ENCODE data around the gene TPST1.

The TPST1 gene

GRCh38 chr7:66403564-66403963 is 198.4 kb downstream of the TPST1 start:
- DNase-seq (ENCODE audit: low spot score), result no peak
- no peak for TF ChIP-seq CTCF (IDR thresholded peaks at IDR 0.05; ENCODE audit: extremely low read depth, insufficient read depth, missing control alignments)
- in situ Hi-C loops (cut with MboI; ENCODE audit: low pct_unique_long_range_greater_than_20kb, low sequenced_read_pairs, unreplicated experiment), result no loop called here

DNA sequence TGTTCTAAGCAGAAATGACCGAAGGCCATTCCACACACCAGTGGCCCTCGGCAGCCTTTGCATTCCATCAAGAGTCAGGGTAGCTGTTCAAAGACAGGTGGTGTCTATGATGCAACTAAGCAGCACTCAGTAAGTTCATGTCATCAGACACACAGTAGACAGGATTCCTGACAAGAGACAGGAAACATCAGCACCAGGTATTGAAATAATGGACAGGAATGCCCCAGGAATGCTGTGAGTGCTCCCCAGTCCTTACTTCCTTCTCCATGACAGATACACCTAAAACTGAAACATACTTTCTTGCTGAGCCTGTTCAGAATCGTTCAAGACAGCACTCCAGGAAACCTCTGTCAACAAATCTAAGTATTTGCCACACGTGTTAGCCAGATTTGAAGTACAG is 204.4 kb downstream of the TPST1 start:
- no peak for TF ChIP-seq CTCF (IDR thresholded peaks at IDR 0.05; ENCODE audit: extremely low read depth, insufficient read depth, missing control alignments)

More for the DNA sequence above, 204.4 kb downstream of the TPST1 start:
- no peak for DNase-seq (ENCODE audit: low spot score)
- in situ Hi-C loops (cut with MboI; ENCODE audit: low pct_unique_long_range_greater_than_20kb, low sequenced_read_pairs, unreplicated experiment), result no loop called here

All from GM13977 (cell line).